Activated effector memory CD4-positive, alpha-beta T cell treated with anti-CD3 and anti-CD28 coated beads, Interleukin-2, amount 50 U/mL, for 16 hours (primary cell): ENCODE data around the gene PTPN4.
"Not testable (repeated sequence)": the region's sequence is repeated elsewhere in the genome, so short reads cannot be mapped to it uniquely, and the experiment has no call there.

Experiments
- DNase-seq: peaks from one replicate; pipeline ENCODE4 v3.0.0-alpha.2; 2020

PTPN4 gene

GRCh38 chr2:119768742-119769141 is 9.0 kb downstream of the PTPN4 start:
- DNase-seq: no peak

- no peak for DNase-seq
Measured at GRCh38 chr2:119769645-119770044, 9.9 kb downstream of the PTPN4 start.

GRCh38 chr2:119771331-119771730 is 11.6 kb downstream of the PTPN4 start:
- DNase-seq: no peak

GRCh38 chr2:119772128-119772527 is 12.4 kb downstream of the PTPN4 start:
- no peak for DNase-seq

GRCh38 chr2:119772767-119773166 is 13.0 kb downstream of the PTPN4 start:
- DNase-seq: no peak

- no peak for DNase-seq
Measured at GRCh38 chr2:119774026-119774425, 14.3 kb downstream of the PTPN4 start.

- DNase-seq: no peak
Measured at GRCh38 chr2:119775102-119775501, 15.4 kb downstream of the PTPN4 start.

- no peak for DNase-seq
Measured at GRCh38 chr2:119782308-119783027, 22.7 kb downstream of the PTPN4 start.

GRCh38 chr2:119784876-119785275 is 25.2 kb downstream of the PTPN4 start:
- no peak for DNase-seq

GRCh38 chr2:119786295-119786694 is 26.6 kb downstream of the PTPN4 start:
- DNase-seq: no peak

- DNase-seq: no peak
Measured at GRCh38 chr2:119788752-119789151, 29.0 kb downstream of the PTPN4 start.

- DNase-seq: no peak
Measured at GRCh38 chr2:119790466-119790865, 30.7 kb downstream of the PTPN4 start.

GRCh38 chr2:119792907-119793312 is 33.2 kb downstream of the PTPN4 start:
- no peak for DNase-seq

- no peak for DNase-seq
Measured at GRCh38 chr2:119794237-119794636, 34.5 kb downstream of the PTPN4 start.

GRCh38 chr2:119795309-119796303 is 35.9 kb downstream of the PTPN4 start:
- no peak for DNase-seq

- DNase-seq: no peak
Measured at GRCh38 chr2:119800376-119800902, 40.7 kb downstream of the PTPN4 start.

- DNase-seq: no peak
Measured at GRCh38 chr2:119801040-119801439, 41.3 kb downstream of the PTPN4 start.

GRCh38 chr2:119801989-119802388 is 42.3 kb downstream of the PTPN4 start:
- not testable (repeated sequence) for DNase-seq

GRCh38 chr2:119803101-119803500 is 43.4 kb downstream of the PTPN4 start:
- DNase-seq: no peak

- not testable (repeated sequence) for DNase-seq
Measured at GRCh38 chr2:119804409-119804808, 44.7 kb downstream of the PTPN4 start.

GRCh38 chr2:119808516-119809147 is 48.9 kb downstream of the PTPN4 start:
- DNase-seq: no peak

GRCh38 chr2:119809339-119810048 is 49.8 kb downstream of the PTPN4 start:
- no peak for DNase-seq
